K562 (cell line): ENCODE results near the gene EGR1. TPM values are rescaled to one million over a fixed set of nuclear protein-coding genes. Genes with fewer than 3 reads are reported as not detected.

Experiments used
- BRD4 ChIP-seq: fragments of 200-600 bp; sonication (generic); IDR thresholded peaks from 2 replicates; pipeline ENCODE4 v1.6.1; 2017; ENCODE audit warnings: inconsistent platforms
- CBFB ChIP-seq: sonication (generic); formaldehyde crosslinking; IDR thresholded peaks from 2 replicates; pipeline ENCODE4 v1.4.0; 2020; ENCODE audit warnings: mild to moderate bottlenecking, missing genetic modification reagents
- CEBPB ChIP-seq: fragments of 450-650 bp; IDR thresholded peaks from 2 replicates; pipeline ENCODE4 v1.6.1; 2016; ENCODE audit warnings: missing genetic modification characterization, missing compliant biosample characterization
- CREB1 ChIP-seq, 2 experiments: sonication (generic) in 1 of 2; formaldehyde crosslinking in 1 of 2; IDR thresholded peaks; 2 replicates each; pipeline versions ENCODE4 v1.6.1 to v1.8.0; 2012 to 2022; ENCODE audit warnings: inconsistent platforms in 1 of 2, mild to moderate bottlenecking in 1 of 2, missing genetic modification reagents in 1 of 2, moderate library complexity in 1 of 2
- CREM ChIP-seq: IDR thresholded peaks from 2 replicates; pipeline ENCODE4 v1.6.1; 2014; ENCODE audit warnings: antibody characterized with exemption, low read depth
- FOXA3 ChIP-seq, 2 experiments: fragments of 450-650 bp in 1 of 2; sonication (generic) in 1 of 2; formaldehyde crosslinking; IDR thresholded peaks in 1 of 2; conservative IDR thresholded peaks in 1 of 2; 2 replicates each; pipeline versions ENCODE4 v1.4.0 to v1.8.0; 2020 to 2022; ENCODE audit warnings: mild to moderate bottlenecking in 2 of 2, missing genetic modification reagents in 1 of 2
- GTF2A2 ChIP-seq: IDR thresholded peaks from 2 replicates; pipeline ENCODE4 v1.6.1; 2016; ENCODE audit warnings: mild to moderate bottlenecking, missing genetic modification characterization, missing compliant biosample characterization
- KDM4B ChIP-seq, 2 experiments: fragments of 450-650 bp in 1 of 2; sonication (generic) in 1 of 2; IDR thresholded peaks; 2 replicates each; pipeline ENCODE4 v1.6.1; 2016 to 2017; ENCODE audit warnings: borderline replicate concordance in 2 of 2, antibody characterized with exemption in 1 of 2, low read depth in 1 of 2, mild to moderate bottlenecking in 1 of 2
- MCM7 ChIP-seq, 2 experiments: fragments of 450-650 bp; IDR thresholded peaks; 2 replicates each; pipeline ENCODE4 v1.6.1; 2016 to 2018
- NR2C2 ChIP-seq, 2 experiments: fragments of 200-800 bp in 1 of 2; sonication (Bioruptor generic) in 1 of 2; sonication (generic) in 1 of 2; formaldehyde crosslinking in 1 of 2; IDR thresholded peaks; 2 replicates each; pipeline versions ENCODE4 v1.6.1 to v1.8.0; 2016 to 2022; ENCODE audit warnings: mild to moderate bottlenecking in 1 of 2, missing compliant biosample characterization in 1 of 2, missing genetic modification characterization in 1 of 2, missing genetic modification reagents in 1 of 2
- NR2F6 ChIP-seq: fragments of 450-650 bp; formaldehyde crosslinking; IDR thresholded peaks from 2 replicates; pipeline ENCODE4 v1.4.0; 2020; ENCODE audit warnings: mild to moderate bottlenecking
- RBFOX2 ChIP-seq: fragments of 200-400 bp; formaldehyde crosslinking; IDR thresholded peaks from 2 replicates; pipeline ENCODE4 v1.6.1; 2017; ENCODE audit warnings: low read depth, mild to moderate bottlenecking, low read length, moderate library complexity
- XRCC4 ChIP-seq: IDR thresholded peaks from one replicate; pipeline ENCODE4 v1.6.1; 2011; ENCODE audit not compliant: insufficient read depth, insufficient read length; ENCODE audit errors: extremely low read depth
- ZFX ChIP-seq: sonication (generic); formaldehyde crosslinking; IDR thresholded peaks from 2 replicates; pipeline ENCODE4 v1.8.0; 2022; ENCODE audit warnings: mild to moderate bottlenecking, missing genetic modification reagents, moderate library complexity
- ZNF174 ChIP-seq: fragments of 250-450 bp; sonication (Bioruptor Pico); IDR thresholded peaks from 2 replicates; pipeline ENCODE4 v1.4.0; 2020; ENCODE audit warnings: mild to moderate bottlenecking
- polyA plus RNA-seq, 8 experiments: library from polyadenylated mRNA; depleted of rRNA in 4 of 8; stranded (reverse) in 5 of 8; unstranded in 3 of 8; fragments of >200 nt; fragmentation: Nextera tagmentation in 2 of 8; fragmentation: Illumina TruSeq in 1 of 8; extraction: Ambion mirVana in 2 of 8; extraction: Trizol in 1 of 8; gene quantifications; 2 replicates each; pipeline versions ENCODE4 v1.2.1 to v1.2.3, GENCODE V29; 2011 to 2014; ENCODE audit warnings: inconsistent platforms in 1 of 8, missing spikeins in 1 of 8
- total RNA-seq, 7 experiments: library from RNA; depleted of rRNA in 6 of 7; stranded (reverse); fragments of >200 nt in 6 of 7; fragmentation: Illumina TruSeq in 2 of 7; extraction: Trizol in 2 of 7; gene quantifications; 2 replicates each; pipeline versions ENCODE4 v1.2.1 to v1.2.3, GENCODE V29; 2011 to 2021; ENCODE audit warnings: low replicate concordance in 1 of 7
- TF ChIP-seq, protein P1 (sequence below): fragments of 250-450 bp; sonication (Bioruptor Pico); IDR thresholded peaks from 2 replicates; pipeline ENCODE4 v1.4.0; 2020
- TF ChIP-seq, protein P2 (sequence below): sonication (generic); formaldehyde crosslinking; IDR thresholded peaks from 2 replicates; pipeline ENCODE4 v1.8.1; 2023; ENCODE audit warnings: mild to moderate bottlenecking, missing genetic modification reagents
- TF ChIP-seq, protein P3 (sequence below): fragments of 250-450 bp; sonication (Bioruptor Pico); IDR thresholded peaks from 2 replicates; pipeline ENCODE4 v1.8.0; 2021; ENCODE audit warnings: borderline replicate concordance, mild to moderate bottlenecking, moderate library complexity; ENCODE audit not compliant: poor library complexity, severe bottlenecking

Gene EGR1
- total and polyA plus RNA-seq, 9 of the 15 experiments (the other 6 are each of a cell fraction or from before 2014, with no cell fraction given), result 1.3 to 132 (median 21.5) TPM

DNA sequence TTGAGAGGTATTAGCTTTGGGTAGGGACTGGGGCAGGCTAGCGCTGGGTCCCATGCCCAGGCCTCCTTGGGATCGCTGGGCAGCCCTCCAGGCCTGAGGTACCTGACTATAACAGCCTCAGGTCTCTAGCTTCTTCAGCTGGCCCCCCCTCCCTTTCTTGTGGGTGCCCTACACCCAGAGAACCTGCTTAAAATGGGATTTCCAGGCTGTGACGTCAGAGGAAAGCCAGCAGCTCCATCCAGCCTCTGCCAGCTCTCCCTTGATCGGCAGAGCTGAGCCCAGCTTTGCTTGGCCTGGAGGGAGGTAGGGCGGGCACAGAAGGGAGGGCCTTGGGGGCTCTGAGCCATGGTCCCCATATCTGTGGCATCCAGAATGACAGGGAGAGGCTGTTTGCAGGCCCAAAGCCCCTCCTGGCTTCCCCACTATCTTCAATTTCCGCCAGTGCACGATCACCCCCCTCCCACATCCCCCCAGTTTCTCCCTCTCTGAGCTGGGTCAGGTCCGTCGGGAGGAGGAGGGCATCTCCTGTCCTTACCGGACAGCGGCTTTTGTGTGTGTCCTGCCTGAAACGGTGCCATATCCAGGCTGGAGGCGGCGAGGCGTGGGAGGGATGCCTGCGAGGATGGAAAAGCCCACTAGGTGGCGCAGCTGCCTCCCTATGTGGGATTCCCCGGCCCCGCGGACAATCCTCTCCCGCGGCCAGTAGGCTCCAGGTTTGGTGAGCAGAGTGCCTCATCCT lies 15.6 kb upstream of the EGR1 start (continued):
- TF ChIP-seq KDM4B (IDR thresholded peaks at IDR 0.05; ENCODE audit: borderline replicate concordance in 2 of 2, low read depth in 1 of 2), result no peak
- TF ChIP-seq, protein P1, sequence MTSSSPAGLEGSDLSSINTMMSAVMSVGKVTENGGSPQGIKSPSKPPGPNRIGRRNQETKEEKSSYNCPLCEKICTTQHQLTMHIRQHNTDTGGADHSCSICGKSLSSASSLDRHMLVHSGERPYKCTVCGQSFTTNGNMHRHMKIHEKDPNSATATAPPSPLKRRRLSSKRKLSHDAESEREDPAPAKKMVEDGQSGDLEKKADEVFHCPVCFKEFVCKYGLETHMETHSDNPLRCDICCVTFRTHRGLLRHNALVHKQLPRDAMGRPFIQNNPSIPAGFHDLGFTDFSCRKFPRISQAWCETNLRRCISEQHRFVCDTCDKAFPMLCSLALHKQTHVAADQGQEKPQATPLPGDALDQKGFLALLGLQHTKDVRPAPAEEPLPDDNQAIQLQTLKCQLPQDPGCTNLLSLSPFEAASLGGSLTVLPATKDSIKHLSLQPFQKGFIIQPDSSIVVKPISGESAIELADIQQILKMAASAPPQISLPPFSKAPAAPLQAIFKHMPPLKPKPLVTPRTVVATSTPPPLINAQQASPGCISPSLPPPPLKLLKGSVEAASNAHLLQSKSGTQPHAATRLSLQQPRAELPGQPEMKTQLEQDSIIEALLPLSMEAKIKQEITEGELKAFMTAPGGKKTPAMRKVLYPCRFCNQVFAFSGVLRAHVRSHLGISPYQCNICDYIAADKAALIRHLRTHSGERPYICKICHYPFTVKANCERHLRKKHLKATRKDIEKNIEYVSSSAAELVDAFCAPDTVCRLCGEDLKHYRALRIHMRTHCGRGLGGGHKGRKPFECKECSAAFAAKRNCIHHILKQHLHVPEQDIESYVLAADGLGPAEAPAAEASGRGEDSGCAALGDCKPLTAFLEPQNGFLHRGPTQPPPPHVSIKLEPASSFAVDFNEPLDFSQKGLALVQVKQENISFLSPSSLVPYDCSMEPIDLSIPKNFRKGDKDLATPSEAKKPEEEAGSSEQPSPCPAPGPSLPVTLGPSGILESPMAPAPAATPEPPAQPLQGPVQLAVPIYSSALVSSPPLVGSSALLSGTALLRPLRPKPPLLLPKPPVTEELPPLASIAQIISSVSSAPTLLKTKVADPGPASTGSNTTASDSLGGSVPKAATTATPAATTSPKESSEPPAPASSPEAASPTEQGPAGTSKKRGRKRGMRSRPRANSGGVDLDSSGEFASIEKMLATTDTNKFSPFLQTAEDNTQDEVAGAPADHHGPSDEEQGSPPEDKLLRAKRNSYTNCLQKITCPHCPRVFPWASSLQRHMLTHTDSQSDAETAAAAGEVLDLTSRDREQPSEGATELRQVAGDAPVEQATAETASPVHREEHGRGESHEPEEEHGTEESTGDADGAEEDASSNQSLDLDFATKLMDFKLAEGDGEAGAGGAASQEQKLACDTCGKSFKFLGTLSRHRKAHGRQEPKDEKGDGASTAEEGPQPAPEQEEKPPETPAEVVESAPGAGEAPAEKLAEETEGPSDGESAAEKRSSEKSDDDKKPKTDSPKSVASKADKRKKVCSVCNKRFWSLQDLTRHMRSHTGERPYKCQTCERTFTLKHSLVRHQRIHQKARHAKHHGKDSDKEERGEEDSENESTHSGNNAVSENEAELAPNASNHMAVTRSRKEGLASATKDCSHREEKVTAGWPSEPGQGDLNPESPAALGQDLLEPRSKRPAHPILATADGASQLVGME, result no peak
- TF ChIP-seq CREB1 (IDR thresholded peaks at IDR 0.05), result no peak
- peak; percentile 50; the same call in 1 of the 2 replicates for TF ChIP-seq CREB1 (CRISPR knock-in tag; IDR thresholded peaks at IDR 0.05)
- TF ChIP-seq ZNF174 (CRISPR knock-in tag), result no peak
- no peak for TF ChIP-seq CBFB (CRISPR knock-in tag)
- no peak for TF ChIP-seq XRCC4
- TF ChIP-seq, protein P2, sequence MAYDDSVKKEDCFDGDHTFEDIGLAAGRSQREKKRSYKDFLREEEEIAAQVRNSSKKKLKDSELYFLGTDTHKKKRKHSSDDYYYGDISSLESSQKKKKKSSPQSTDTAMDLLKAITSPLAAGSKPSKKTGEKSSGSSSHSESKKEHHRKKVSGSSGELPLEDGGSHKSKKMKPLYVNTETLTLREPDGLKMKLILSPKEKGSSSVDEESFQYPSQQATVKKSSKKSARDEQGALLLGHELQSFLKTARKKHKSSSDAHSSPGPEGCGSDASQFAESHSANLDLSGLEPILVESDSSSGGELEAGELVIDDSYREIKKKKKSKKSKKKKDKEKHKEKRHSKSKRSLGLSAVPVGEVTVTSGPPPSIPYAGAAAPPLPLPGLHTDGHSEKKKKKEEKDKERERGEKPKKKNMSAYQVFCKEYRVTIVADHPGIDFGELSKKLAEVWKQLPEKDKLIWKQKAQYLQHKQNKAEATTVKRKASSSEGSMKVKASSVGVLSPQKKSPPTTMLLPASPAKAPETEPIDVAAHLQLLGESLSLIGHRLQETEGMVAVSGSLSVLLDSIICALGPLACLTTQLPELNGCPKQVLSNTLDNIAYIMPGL, result 0 out of 2 replicates have a peak, but pooled peaks have one; percentile 45
- peak; percentile 49 for TF ChIP-seq RBFOX2
- TF ChIP-seq, protein P3, sequence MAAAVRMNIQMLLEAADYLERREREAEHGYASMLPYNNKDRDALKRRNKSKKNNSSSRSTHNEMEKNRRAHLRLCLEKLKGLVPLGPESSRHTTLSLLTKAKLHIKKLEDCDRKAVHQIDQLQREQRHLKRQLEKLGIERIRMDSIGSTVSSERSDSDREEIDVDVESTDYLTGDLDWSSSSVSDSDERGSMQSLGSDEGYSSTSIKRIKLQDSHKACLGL, result no peak
- TF ChIP-seq GTF2A2 (tag), result no peak
- TF ChIP-seq CREM, result peak; percentile 63; the same call in 1 of the 2 replicates
- TF ChIP-seq NR2F6 (CRISPR knock-in tag), result no peak
- peak; percentile 43; the same call in 1 of the 2 replicates for TF ChIP-seq ZFX (CRISPR knock-in tag)
- TF ChIP-seq FOXA3 (CRISPR knock-in tag; conservative IDR thresholded peaks at IDR 0.05 in 1 of 2, IDR thresholded peaks at IDR 0.05 in 1 of 2), result no peak
- no peak for TF ChIP-seq BRD4
- no peak for TF ChIP-seq NR2C2 (CRISPR knock-in tag; IDR thresholded peaks at IDR 0.05)
- TF ChIP-seq NR2C2 (tag; IDR thresholded peaks at IDR 0.05), result no peak
- no peak for TF ChIP-seq MCM7 (IDR thresholded peaks at IDR 0.05)
- TF ChIP-seq CEBPB (tag), result no peak
